Mucosa of descending colon (tissue), 3 donors: ENCODE data around the gene ARHGEF11. TPM values are rescaled to one million over a fixed set of nuclear protein-coding genes. Genes with fewer than 3 reads are reported as not detected.

Experiments used
- ATAC-seq: fragments of 200-7000 bp; cut with Tn5 transposase; one replicate; pipeline ENCODE4 v1.9.1; 2020; ENCODE audit warnings: mild to moderate bottlenecking, moderate library complexity
- DNase-seq, 3 donors: peaks; one replicate each; pipeline ENCODE4 v3.0.0-alpha.2; 2020
- H3K36me3 ChIP-seq: fragments of 200-600 bp; one replicate; pipeline ENCODE4 v1.8.0; 2021; ENCODE audit warnings: low read depth, mild to moderate bottlenecking
- H3K4me1 ChIP-seq: fragments of 200-600 bp; one replicate; pipeline ENCODE4 v1.8.0; 2021; ENCODE audit warnings: low read depth, mild to moderate bottlenecking
- H3K4me3 ChIP-seq: fragments of 200-600 bp; one replicate; pipeline ENCODE4 v1.8.0; 2021; ENCODE audit warnings: mild to moderate bottlenecking
- H3K9me3 ChIP-seq: fragments of 200-600 bp; one replicate; pipeline ENCODE4 v1.8.0; 2021; ENCODE audit warnings: mild to moderate bottlenecking
- intact Hi-C, 2 donors: fragments of 100-400 bp; cut with DNase I in 1 of 2; cut with micrococcal nuclease in 1 of 2; formaldehyde crosslinking; loops; one replicate each; pipeline versions ENCODE4 v1.11.0 to v1.11.1; 2022; cut with DNase I, micrococcal nuclease
- total RNA-seq, 3 donors: library from RNA; stranded (reverse); fragmentation: NEBNext Ultra II Directional in 2 of 3; extraction: Animal tissue kit (Norgen Biotek cat#: 25700) in 2 of 3; gene quantifications; one replicate each; pipeline versions ENCODE4 v1.2.1 to v1.2.4, GENCODE V29; 2021 to 2023
- TF ChIP-seq, protein P1 (sequence below): fragments of 200-600 bp; IDR thresholded peaks from one replicate; pipeline ENCODE4 v1.8.0; 2022; ENCODE audit warnings: antibody characterized with exemption, mild to moderate bottlenecking
- donor health status: DM: no; HTN: no; CAD: no; lungs with moderate emphysema.
- donor health status: DM: no; HTN: no; CAD: no.
- donor health status: DM: no; HTN: yes; CAD: no.

ARHGEF11 gene
- total RNA-seq, 3 donors from 2014 or later = 47.7 to 75.1 (median 60.0) TPM

DNA sequence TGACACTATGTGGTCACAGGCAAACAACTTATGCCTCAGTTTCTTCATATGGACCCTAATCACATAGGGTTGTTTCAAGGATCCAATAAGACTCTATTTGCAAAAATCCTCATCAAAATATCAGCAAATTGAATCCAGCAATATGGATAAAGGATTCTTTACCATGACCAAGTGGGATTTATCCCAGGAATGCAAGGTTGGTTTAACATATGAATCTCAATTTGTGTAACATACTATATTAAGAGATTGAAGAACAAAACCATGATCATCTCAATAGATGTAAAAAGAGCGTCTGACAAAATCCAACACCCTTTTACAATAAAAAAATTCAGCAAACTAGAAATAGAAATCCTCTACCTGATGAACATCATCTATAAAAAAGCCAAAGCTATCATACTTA lies 23.9 kb downstream of the ARHGEF11 start:
- intact Hi-C loops = no loop called here
- H3K9me3 ChIP-seq = peaks cover 25% of the 10 kb centered on the region
- no peak for DNase-seq

GRCh38 chr1:157019457-157019856 lies 26.1 kb downstream of the ARHGEF11 start:
- DNase-seq (no peak), ATAC-seq (no peak)
- TF ChIP-seq, protein P1, sequence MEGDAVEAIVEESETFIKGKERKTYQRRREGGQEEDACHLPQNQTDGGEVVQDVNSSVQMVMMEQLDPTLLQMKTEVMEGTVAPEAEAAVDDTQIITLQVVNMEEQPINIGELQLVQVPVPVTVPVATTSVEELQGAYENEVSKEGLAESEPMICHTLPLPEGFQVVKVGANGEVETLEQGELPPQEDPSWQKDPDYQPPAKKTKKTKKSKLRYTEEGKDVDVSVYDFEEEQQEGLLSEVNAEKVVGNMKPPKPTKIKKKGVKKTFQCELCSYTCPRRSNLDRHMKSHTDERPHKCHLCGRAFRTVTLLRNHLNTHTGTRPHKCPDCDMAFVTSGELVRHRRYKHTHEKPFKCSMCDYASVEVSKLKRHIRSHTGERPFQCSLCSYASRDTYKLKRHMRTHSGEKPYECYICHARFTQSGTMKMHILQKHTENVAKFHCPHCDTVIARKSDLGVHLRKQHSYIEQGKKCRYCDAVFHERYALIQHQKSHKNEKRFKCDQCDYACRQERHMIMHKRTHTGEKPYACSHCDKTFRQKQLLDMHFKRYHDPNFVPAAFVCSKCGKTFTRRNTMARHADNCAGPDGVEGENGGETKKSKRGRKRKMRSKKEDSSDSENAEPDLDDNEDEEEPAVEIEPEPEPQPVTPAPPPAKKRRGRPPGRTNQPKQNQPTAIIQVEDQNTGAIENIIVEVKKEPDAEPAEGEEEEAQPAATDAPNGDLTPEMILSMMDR = no peak

More for the DNA sequence above, 23.9 kb downstream of the ARHGEF11 start:
- Histone ChIP-seq H3K4me1 (no peaks in the 10 kb centered on the region), H3K4me3 (no peak overlapping the region), H3K36me3 (no peaks in the 10 kb centered on the region)
- ATAC-seq = no peak
- TF ChIP-seq, protein P1 = no peak

DNA sequence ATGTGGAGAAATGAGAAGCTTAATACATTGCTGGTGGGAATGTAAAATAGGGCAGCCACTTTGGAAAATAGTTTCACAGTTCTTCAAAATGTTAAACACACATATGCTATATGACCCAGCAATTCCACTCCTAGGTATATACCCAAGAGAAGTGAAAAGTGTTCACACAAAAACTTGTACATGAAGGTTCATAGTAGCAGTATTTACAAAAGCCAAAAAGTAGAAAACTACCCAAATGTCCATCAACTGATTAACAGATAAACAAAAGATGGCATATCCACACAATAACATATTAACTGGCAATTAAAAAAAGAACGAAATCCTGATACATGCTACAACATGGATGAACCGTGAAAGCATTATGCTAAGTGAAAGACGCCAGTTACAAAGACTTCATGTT lies 33.7 kb downstream of the ARHGEF11 start:
- Histone ChIP-seq H3K4me3 (no peak overlapping the region), H3K9me3 (no peaks in the 10 kb centered on the region), H3K4me1 (no peaks in the 10 kb centered on the region), H3K36me3 (no peaks in the 10 kb centered on the region)
- intact Hi-C loops = no loop called here
- TF ChIP-seq, protein P1 = no peak
- ATAC-seq = no peak
- no peak for DNase-seq

More at GRCh38 chr1:157019457-157019856, 26.1 kb downstream of the ARHGEF11 start:
- H3K4me1 ChIP-seq = no peaks in the 10 kb centered on the region
- intact Hi-C loops = no loop called here
- peaks cover 25% of the 10 kb centered on the region for H3K9me3 ChIP-seq
- H3K4me3 ChIP-seq = no peak overlapping the region
- H3K36me3 ChIP-seq = no peaks in the 10 kb centered on the region

DNA sequence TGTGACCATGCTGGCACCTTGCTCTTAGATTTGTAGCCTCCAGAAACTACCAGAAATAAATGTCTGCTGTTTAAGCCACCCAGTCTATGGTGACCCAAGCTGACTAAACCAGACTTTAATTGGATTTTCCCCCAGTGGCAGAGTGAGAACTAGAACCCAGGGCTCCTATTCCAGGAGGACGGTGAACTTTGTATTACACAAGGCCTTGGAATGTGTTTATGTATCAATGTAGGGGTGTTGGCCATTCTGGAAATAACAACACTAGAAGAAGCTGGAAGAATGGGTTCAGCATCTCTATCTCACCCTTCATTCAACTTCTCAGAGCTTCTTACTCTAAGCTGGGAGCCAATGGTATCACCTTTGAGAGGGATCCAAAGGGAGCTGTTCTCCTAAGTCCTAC lies 37.0 kb downstream of the ARHGEF11 start:
- no peak for DNase-seq
- no peaks in the 10 kb centered on the region for H3K4me1 ChIP-seq
- TF ChIP-seq, protein P1 = no peak
- intact Hi-C loops = no loop called here
- H3K4me3 ChIP-seq = no peak overlapping the region
- no peaks in the 10 kb centered on the region for H3K9me3 ChIP-seq
- H3K36me3 ChIP-seq = no peaks in the 10 kb centered on the region
- ATAC-seq = no peak

GRCh38 chr1:157007306-157007705 lies 38.2 kb downstream of the ARHGEF11 start:
- Histone ChIP-seq H3K9me3 (no peaks in the 10 kb centered on the region), H3K36me3 (no peaks in the 10 kb centered on the region), H3K4me1 (no peaks in the 10 kb centered on the region), H3K4me3 (no peak overlapping the region)
- intact Hi-C loops = no loop called here
- TF ChIP-seq, protein P1 = no peak
- no peak for DNase-seq
- no peak for ATAC-seq

- no peaks in the 10 kb centered on the region for H3K9me3 ChIP-seq
- TF ChIP-seq, protein P1 = no peak
- no peak for ATAC-seq
- H3K4me3 ChIP-seq = no peak overlapping the region
- H3K36me3 ChIP-seq = no peaks in the 10 kb centered on the region
- intact Hi-C loops = no loop called here
- no peaks in the 10 kb centered on the region for H3K4me1 ChIP-seq
- DNase-seq = no peak
These were observed 38.9 kb downstream of the ARHGEF11 start for GRCh38 chr1:157006676-157007075.
